Inferior parietal cortex (tissue), 1 donor: ENCODE results near the gene FANCC.
"Not testable (repeated sequence)": the region's sequence is repeated elsewhere in the genome, so short reads cannot be mapped to it uniquely, and the experiment has no call there.

Experiments used
- DNase-seq: peaks from one replicate; pipeline ENCODE4 v3.0.0-alpha.2; 2016; ENCODE audit errors: extremely low spot score

Gene FANCC

DNA sequence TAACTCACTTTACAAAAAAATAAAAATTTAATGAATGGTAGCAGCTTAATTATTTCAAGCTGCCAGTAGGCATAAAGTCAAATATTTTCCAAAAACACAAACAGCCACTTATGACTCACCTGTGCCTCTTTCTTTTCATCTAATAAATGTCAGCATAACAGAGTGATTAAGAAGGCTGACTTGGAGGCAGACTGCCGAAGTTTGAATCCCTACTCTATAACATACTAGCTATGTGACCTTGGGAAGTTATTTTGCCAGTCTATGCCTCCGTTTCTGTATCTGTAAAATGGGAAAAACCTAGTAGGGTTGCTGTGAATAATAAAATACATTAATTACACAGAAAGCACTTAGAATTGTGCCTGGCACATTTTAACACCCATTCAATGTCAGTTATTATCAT, 33.8 kb downstream of the FANCC start:
- no peak for DNase-seq

DNA sequence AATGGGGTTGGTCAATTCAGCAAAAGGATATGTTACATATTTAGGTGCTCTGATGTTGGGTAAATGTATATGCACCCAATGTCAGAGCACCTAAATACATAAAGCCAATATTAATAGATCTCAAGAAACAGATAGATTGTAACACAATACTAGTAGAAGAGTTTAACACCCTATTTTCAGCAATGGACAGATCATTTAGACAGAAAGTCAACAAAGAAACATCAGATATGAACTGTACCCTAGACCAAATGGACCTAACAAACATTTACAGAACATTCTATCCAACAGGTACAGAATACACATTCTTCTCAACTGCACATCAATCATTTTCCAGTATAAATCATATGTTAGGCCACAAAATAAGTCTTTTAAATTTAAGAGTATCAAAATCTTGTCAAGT, 35.2 kb downstream of the FANCC start:
- DNase-seq = no peak

DNA sequence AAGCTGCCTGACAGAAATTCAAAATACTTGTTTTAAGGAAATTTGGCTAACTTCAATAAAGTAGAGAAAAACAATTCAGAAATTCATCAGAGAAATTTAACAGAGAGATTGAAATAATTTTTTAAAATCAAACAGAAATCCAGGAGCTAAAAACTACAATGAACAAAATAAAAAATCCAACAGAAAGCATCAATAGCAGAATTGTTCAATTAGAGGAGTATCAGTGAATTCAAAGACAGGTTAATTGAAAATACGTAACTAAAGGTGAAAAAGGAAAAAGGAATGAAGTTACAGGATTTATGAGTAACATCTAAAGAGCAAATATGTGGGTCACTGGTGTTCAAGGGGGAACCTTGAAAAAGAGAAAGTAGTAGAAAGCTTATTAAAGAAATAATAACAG, 36.8 kb downstream of the FANCC start:
- DNase-seq = no peak

DNA sequence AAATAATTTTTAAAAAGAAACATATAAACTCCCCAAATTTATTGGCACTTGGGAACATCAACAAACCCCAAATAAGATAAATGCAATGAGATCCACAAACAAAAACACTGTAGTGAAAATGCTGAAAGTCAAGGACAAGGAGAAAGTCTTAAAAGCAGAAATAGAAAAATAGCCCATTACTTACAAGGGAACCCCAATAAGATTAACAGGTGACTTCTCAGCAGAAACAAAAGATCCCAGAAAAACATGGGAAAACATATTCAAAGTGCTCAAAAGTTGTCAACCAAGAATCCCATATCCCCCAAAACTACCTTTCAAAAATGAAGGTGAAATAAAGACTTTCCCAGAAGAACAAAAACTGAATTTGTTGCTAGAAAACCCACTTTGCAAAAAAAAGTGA, 40.0 kb downstream of the FANCC start:
- DNase-seq = no peak

DNA sequence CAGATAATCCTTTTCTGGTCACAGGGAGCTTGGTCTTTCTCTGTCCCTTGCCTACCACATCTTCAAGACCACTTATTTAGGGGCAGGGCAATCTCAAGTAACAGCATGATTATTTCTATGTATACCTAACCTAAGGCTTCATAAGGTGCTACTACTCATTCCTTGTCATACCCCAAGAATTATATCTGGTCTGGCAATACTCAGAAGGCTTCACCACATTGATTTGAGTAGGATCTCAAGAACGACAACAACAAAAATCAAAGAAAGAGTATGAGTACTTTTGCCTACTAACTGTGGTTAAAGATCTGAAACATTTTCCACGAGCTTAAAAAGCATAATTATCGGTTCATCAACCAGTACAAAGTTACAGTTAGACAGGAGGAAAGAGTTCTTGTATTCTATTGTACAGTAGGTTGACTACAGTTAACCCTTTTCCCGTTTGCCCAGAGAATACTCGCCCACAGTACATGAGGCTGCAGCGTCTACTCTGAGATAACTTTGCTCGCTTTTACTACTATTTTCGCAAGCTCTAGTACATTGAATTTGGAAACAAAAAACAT, 41.0 kb downstream of the FANCC start:
- no peak for DNase-seq

DNA sequence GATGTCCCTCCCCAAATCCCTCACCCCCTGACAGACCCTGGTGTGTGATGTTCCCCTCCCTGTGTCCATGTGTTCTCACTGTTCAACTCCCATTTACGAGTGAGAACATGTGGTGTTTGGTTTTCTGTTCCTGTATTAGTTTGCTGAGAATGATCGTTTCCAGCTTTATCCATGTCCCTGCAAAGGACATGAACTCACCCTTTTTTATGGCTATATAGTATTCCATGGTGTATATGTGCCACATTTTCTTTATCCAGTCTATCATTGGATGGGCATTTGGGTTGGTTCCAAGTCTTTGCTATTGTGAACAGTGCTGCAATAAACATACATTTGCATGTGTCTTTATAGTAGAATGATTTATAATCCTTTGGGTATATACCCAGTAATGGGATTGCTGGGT, 43.3 kb downstream of the FANCC start:
- not testable (repeated sequence) for DNase-seq

DNA sequence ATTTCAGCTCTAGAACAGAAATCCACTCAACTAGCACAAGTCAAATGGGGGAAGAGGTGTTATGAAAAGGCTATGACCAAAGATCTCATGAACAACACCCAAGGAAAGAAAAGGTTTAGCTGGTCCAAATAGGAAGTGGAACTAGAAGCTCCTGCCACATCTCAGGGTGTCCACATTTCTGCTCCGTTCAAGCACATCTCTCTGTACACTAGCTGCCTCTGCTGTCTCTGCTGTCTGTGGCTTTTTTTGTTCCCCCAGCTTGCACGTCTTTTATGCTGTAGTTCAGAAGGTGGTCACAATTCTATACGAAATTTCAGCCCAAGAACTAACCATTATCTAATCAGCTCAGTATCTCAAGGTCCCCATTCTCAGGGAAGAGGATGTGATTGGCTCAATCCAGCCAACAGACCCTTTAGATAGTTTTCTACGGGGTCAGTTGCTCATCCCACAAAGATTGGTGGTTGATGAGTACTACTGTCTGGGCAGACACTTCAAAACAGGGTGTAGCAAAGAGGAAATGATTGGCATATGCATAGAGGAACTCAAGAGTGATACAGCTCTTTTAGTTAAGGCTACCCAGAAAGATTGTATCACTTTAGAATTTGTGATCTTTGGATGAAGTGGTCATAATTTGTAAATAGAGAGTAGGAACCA, 44.0 kb downstream of the FANCC start:
- no peak for DNase-seq

DNA sequence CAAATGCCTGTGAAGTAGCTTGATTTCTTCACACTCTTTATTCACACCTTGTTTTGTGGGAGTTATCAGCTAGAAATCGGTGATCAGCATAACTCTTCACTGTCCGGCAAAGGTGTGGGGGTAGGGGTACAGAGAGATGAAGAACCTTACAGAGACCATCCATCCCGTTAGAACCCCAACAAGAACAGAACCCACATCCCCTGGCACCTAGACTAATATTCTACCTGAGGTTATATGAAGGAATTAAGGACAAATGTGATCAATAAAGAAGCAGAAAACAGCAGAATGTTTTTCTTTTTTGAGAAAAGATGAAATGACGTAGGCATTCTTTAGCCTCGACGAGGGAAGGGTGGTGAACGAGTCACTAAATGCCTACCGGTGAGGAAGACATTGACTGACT, 44.7 kb downstream of the FANCC start:
- no peak for DNase-seq

DNA sequence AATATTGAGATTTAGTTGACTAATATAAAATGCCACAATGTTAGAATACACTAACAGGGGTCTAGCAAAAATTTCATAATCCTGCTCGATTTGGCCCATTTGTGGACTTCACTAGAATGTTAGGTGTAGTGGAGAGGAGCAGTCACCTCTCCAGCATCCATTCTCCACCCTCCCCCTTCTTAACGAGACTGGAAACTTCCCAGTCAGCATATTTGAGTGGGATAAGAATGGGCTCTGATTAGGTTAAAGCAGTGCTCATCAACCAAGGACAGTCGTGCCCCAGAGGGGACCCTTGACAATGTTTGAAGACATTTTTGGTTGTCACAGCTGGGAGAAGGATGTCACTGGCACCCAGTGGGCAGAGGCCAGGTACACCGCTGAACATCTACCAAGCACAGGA, 46.7 kb downstream of the FANCC start:
- no peak for DNase-seq

DNA sequence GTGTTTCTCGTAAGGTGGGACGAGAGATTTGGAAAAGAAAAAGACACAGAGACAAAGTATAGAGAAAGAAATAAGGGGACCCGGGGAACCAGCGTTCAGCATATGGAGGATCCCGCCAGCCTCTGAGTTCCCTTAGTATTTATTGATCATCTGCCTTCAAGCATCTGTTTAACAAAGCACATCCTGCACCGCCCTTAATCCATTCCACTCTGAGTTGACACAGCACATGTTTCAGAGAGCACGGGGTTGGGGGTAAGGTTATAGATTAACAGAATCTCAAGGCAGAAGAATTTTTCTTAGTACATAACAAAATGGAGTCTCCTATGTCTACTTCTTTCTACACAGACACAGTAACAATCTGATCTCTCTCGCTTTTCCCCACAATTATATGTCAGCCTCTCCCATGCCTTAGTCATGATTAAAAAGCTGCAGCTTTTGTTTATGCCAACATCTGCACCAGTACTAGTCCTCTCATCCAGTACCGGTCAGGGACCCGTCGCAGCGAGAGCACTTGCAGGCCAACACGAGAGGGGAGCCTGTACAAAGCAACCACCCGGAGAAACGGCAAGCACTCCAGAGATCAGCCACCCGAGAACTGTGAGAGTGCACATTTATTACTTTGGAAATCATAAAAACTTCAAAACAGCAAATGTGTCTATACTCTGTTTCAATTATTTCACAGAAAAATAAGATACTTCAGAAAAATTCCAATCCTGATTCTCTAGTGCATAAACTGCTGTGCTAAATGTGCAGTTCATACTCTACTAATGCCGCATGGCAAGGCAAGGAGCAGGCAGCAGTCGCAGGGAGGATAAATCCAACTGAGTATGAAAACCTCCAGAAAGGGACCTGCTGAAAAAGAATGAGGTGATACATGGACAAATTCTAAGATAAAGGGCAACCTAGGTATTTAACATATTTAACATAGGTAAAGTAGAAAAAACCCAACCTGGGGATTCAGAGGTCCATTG, 47.4 kb downstream of the FANCC start:
- DNase-seq = not testable (repeated sequence)

DNA sequence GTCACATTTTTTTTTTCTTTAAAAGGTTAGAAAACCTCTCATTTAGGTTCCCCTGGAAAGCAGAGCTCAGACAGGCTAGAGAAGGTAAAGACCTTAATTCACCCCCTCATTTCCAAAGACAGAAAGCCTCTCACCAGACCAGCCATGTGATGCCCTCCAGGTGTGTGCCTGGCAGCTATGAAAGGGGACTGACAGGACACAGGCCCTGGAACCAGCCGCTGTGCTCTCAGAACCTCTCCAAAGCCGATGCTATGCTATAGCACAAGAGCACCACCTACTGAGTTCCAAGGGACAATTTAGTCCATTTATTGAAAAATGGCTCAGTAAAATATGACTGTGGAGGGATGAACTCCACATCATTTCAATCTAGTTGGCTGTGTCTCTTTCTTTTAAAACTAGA, 48.8 kb downstream of the FANCC start:
- peak; percentile 32 for DNase-seq

DNA sequence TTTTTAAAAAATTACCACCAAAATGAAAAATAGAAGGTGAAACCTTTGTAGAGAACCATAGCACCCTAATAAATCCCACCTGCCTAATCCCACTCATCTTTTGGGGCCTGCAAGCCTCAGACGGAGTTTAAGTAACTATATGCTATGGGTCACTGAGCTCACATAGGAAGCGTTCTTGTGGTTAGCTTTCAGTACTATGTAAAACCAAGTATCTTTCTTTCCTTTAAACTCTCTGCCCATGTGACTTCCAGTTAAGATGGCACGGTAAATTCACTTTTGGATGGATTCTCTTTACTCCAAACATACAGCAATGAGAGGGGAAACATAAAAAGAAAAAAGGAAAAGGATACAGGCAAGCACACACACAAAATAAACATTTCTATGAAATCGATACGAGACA, 50.9 kb downstream of the FANCC start:
- DNase-seq = no peak

DNA sequence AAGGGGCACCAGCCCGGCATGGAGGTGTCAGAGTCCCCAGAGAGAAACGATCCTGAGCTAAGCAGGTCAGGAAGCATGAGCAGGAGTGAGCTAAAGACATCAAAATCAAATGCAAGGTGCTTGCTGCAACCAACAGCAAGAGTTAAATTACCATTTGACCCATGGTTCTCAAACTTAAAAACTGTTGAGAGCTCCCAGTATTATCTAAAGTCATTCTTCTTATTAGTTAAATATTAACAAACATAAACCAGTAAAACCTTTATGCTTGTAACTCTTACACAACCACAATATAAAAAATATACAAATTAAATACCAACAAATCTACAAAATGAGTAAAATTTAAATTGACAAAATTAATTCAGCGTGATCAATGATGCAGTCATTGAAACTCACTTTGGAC, 51.5 kb downstream of the FANCC start:
- no peak for DNase-seq

DNA sequence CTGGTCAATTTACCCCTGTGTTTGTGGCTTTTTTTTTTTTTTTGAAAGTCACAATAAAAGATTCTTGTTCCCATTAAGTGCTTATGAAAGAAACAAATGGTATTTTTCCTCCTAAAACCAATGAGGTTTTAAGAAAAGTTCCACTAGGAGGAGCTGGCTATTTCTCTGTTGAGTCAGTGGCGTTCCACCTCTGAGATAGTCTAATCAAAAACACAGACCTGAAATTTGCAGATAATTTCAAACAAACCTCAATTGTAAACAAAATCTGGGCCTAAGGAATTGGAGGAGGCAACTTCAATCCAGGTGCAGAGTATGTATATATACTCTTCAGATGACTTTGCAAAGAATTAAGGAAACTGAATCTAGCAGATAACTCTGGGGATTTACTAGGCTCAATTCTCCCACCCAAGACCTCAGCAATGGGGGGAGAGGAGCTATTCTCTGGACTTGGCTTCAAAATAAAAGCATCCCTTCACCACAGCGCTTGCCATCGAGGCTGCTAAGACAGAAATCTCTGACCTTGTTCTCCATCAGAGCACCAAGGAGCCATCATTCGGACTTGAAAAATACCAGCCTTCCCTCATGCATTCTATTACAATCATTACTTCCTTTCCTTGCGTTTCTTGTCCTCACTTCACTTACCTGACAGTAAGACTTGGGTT, 52.4 kb downstream of the FANCC start:
- DNase-seq = no peak

DNA sequence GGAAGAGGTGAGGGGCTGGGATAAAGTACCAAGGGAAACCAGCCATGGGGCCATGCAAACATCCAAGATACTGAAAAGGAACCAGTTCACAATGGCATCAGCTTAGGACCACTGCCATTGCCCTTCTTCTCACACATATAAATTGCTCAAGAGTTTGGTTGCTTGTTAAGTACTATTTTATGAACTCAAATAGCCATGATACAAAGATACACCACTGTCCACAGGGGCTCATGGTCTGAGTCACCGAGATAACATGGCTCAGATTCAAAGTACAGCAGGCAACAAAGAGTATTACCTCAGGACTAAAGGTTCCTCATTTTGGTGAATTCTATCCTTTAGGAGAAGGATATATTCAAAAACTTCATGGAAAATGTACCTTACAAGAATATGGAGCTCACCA, 55.6 kb downstream of the FANCC start:
- no peak for DNase-seq

DNA sequence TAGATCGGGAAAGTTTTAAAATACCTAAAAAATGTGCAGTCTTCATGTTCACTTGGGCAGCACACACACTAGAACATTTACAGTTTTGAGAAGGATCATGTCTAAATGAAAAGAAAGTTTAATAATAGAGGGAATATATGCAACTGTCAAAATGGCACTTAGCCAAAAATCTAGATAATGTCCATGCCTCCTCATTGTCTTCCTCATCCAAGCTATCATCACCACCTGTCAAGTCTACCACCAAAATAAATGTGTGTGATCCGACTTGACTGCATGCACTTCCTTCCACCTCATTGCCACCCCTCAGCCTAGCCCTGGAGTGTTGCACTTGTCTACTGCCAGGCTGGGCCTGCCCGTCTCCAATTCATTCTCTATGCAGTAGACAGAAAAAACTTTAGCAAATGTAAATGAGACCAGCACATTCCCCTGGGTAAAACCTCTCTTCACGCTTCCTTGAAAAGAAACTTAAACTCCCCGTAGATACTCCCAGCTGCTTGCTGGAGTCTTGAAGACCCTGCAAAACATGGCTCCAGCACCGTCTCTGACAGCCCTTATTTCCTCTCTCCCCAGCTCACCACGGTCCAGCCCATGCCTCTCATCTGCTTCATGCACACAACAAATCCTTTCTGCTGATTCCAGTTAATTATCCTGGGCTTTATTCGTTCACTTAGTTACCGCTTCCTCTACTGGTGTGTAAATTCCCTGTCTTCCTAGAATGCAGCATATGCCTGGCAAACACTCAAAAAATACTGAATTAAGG, 66.9 kb downstream of the FANCC start:
- no peak for DNase-seq

DNA sequence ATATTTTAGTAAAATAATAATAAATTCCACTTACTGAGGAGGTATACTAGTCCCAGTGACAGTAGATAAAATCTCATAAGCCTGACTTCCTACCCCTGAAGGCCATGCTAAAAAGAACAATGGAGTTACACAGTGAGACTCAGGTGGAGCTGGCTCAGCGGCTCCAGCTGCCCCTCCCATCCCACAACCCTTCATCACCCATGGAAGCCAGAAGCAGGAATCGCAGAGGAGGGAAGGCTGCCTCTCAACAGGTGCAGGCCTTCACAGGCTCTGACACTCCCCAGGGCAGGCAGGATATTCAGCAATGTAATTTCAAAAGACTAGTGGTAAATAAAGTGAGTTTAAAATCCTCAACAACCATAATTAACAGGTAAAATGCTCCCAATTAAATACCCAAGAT, 67.5 kb downstream of the FANCC start:
- DNase-seq = no peak

DNA sequence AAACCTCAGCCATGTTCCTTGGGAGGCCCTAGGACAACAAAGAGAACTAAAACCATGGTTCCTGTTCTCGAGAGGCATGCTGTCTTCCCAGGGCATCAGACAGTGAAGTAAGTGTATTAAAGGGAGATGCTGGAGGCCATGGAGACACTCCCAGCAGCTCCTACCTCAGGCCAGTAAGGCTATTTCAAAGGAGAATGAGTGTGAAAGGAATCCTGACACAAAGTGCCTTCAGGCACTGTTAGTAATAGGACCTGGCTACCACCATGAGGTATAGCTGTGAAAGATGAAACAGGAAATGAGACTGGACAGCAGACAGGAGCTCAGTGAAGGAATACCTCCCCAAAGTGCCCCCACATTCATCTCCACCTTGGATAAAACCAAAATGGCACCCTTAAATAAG, 71.0 kb downstream of the FANCC start:
- DNase-seq = no peak

DNA sequence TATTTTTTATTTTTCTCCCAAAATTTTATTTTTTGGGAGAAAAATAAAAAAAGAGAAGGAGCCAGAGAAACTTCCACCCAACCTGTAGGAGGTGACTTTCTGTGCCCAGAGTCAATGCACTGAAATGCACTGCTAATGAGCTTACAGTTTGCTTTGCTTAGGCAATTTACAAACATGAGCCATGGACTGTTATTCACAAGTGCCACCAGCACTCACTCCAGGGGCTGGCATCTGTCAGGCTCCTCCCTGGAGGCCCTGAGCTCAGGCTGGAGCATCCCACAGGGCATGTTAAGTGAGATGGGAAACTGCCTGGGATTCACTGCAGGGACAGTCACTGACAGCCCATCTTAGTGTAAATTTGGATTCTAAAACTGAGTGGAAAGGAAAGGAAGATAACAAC, 74.9 kb downstream of the FANCC start:
- DNase-seq = no peak

DNA sequence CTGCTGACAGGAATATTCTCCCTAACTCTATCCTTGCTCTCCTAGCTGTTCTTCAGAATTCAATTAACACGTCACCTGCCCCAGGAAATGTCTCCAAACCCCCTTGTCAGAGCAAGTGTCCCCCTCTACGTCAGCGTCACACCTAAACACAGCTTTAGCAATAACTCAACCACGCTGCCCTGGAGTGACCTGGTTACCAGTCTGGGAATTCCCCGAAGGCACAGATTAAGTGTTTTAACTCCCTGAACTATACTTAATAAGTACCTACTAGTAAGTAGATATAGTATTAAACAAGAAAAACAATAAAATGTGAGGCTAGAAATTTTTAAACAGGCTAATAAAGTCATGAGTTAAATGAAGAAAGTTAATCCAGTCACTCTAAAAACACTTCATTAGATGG, 78.4 kb downstream of the FANCC start:
- DNase-seq = no peak

DNA sequence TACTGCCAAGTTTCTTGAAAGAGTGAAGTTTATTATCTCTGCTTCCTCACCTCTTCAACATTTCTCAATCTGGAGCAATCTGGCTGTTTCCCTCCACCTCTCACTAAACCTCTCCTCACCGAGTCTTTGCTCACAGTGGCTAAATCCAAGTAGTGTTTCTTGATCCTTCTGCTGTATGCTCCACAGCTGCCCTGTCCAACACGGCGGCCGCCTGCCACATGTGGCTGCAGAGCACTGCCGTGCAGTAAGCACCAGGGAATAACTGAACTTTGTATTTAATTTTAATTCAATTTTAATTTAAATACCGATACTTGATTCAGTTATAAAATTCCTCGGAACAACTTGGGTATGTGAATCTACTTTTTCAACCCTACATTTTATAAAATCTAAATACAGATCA, 80.2 kb downstream of the FANCC start:
- DNase-seq = no peak

DNA sequence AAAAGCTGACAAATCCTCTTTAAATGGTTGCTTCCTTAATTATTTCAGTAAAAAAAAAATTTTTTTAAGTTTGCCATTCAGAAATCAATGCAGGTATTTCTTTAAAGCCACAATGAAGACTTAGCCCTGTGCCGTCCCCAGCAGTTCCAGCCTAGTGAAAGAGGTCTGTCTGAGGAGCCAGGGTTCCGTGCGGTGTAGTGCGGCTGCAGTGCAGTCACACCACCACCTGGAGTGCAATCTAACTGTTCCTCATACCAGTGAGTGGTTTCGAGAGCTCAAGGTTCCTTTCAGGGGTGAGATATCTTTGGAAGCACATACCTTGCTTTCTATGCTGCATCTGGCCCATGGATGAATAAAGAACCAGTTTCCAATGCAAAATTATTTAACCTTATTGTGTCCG, 87.5 kb downstream of the FANCC start:
- DNase-seq = no peak
